Measurements from ENCODE around the gene AP4E1.
"Not testable (repeated sequence)": the region's sequence is repeated elsewhere in the genome, so short reads cannot be mapped to it uniquely, and the experiment has no call there.

Gene AP4E1

GRCh38 chr15:50872832-50873426 lies 35.6 kb upstream of the AP4E1 start:
- no peak for DNase-seq (ENCODE audit: low read depth)
- in situ Hi-C loops (cut with HindIII; ENCODE audit: low sequenced_read_pairs) = no loop called here
- TF ChIP-seq CTCF (IDR thresholded peaks at IDR 0.05; ENCODE audit: low read depth, low read length, missing control alignments) = no peak
- H3K4me3 ChIP-seq (ENCODE audit: low read depth, low read length) = no peak overlapping the region

- TF ChIP-seq CTCF (IDR thresholded peaks at IDR 0.05; ENCODE audit: low read depth, low read length, missing control alignments) = no peak
- in situ Hi-C loops (cut with HindIII; ENCODE audit: low sequenced_read_pairs) = no loop called here
- no peak overlapping the region for H3K4me3 ChIP-seq (ENCODE audit: low read depth, low read length)
- DNase-seq (ENCODE audit: low read depth) = no peak
Observed at GRCh38 chr15:50873935-50874361, 34.5 kb upstream of the AP4E1 start.

GRCh38 chr15:50875238-50875637 lies 33.2 kb upstream of the AP4E1 start:
- DNase-seq (ENCODE audit: low read depth); in situ Hi-C loops (cut with HindIII; ENCODE audit: low sequenced_read_pairs): not testable (repeated sequence)

GRCh38 chr15:50876260-50876988 lies 32.1 kb upstream of the AP4E1 start:
- peak overlapping the region; percentile 11 for H3K4me3 ChIP-seq (ENCODE audit: low read depth, low read length)
- in situ Hi-C loops (cut with HindIII; ENCODE audit: low sequenced_read_pairs) = no loop called here
- DNase-seq (ENCODE audit: low read depth) = no peak
- no peak for TF ChIP-seq CTCF (IDR thresholded peaks at IDR 0.05; ENCODE audit: low read depth, low read length, missing control alignments)

More at GRCh38 chr15:50875238-50875637, 33.2 kb upstream of the AP4E1 start:
- H3K4me3 ChIP-seq (ENCODE audit: low read depth, low read length) = not testable (repeated sequence)

GRCh38 chr15:50876989-50877360 lies 31.5 kb upstream of the AP4E1 start:
- peak; percentile 94 for DNase-seq (ENCODE audit: low read depth)
- peak; percentile 98 for TF ChIP-seq CTCF (IDR thresholded peaks at IDR 0.05; ENCODE audit: low read depth, low read length, missing control alignments)
- in situ Hi-C loops (cut with HindIII; ENCODE audit: low sequenced_read_pairs) = no loop called here
- H3K4me3 ChIP-seq (ENCODE audit: low read depth, low read length) = peak overlapping the region; percentile 11

- DNase-seq (ENCODE audit: low read depth) = no peak
- no peak for TF ChIP-seq CTCF (IDR thresholded peaks at IDR 0.05; ENCODE audit: low read depth, low read length, missing control alignments)
- no peak overlapping the region for H3K4me3 ChIP-seq (ENCODE audit: low read depth, low read length)
- in situ Hi-C loops (cut with HindIII; ENCODE audit: low sequenced_read_pairs) = no loop called here
Observed at GRCh38 chr15:50879016-50879617, 29.4 kb upstream of the AP4E1 start.

GRCh38 chr15:50880206-50880605 lies 28.3 kb upstream of the AP4E1 start:
- no peak overlapping the region for H3K4me3 ChIP-seq (ENCODE audit: low read depth, low read length)
- in situ Hi-C loops (cut with HindIII; ENCODE audit: low sequenced_read_pairs) = no loop called here
- no peak for TF ChIP-seq CTCF (IDR thresholded peaks at IDR 0.05; ENCODE audit: low read depth, low read length, missing control alignments)
- DNase-seq (ENCODE audit: low read depth) = no peak
